ENCODE measurements around the gene POLR2J2. TPM values are rescaled to one million over a fixed set of nuclear protein-coding genes. Genes with fewer than 3 reads are reported as not detected.
"Not testable (repeated sequence)": the region's sequence is repeated elsewhere in the genome, so short reads cannot be mapped to it uniquely, and the experiment has no call there.

POLR2J2 gene
- polyA plus RNA-seq (2012; ENCODE audit: low read depth, missing spikeins), result 1.0 TPM

DNA sequence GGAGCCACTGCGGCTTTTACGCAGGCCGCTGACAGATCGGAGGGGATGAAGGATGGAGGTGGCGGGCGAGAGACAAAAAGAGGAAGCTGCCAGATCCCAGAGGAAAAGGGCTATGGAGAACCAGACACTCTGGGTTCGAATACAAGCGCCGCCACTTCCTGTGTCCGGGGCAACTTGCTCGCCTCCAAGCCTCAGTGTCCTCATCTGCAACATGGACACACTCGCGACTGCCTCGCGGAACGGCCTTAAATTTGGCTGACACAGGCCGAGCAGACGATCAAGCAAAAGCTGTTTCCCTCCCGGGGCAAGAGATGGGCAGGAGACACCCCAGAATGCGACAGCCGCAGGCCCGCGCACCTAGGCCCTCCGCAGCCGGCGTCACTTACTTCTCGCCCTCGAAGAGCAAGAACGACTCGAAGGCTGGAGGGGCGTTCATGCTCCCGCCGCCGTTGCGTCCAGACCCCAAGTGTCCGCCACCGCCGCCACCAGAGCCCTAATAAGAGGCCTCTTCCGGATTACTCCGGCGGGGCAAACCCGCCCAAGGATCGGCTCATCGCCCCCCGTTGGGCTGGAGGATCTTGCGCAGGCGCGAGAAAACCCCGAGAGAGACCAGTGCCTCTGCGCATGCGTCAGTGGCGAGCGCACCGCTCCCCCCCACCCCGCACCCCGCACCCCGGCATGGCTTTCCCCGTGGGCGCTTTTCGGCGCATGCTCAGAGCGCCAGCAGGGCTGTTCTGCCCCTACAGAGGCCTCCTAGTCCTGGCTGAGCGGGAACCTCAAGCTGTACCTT is at the start of gene POLR2J2:
Gene POLR2J2, minus strand, starts transcription at position 498 of the 790 bp plus-strand sequence. Its CDS starts 62 bp downstream, at position 436.
- not testable (repeated sequence) for FAIRE-seq
- TF ChIP-seq POLR2AphosphoS5 (IDR thresholded peaks at IDR 0.05; ENCODE audit: low read depth, low read length), result 0 out of 2 replicates have a peak, but pooled peaks have one; percentile 32
- TF ChIP-seq TAF1 (IDR thresholded peaks at IDR 0.05; ENCODE audit: low read depth, low read length), result peak; percentile 48; the same call in 1 of the 2 replicates

GRCh38 chr7:102718491-102718890 is 47.0 kb upstream of the POLR2J2 start:
- not testable (repeated sequence) for DNase-seq (ENCODE audit: insufficient read length, low spot score); FAIRE-seq

More for the DNA sequence above, at the start of gene POLR2J2:
- DNase-seq (ENCODE audit: insufficient read length, low spot score), result peak; percentile 54

- peak; percentile 64 for TF ChIP-seq SPI1 (IDR thresholded peaks at IDR 0.05; ENCODE audit: low read depth, low read length)
- FAIRE-seq, result peak; percentile 97
- DNase-seq (ENCODE audit: insufficient read length, low spot score), result not testable (repeated sequence)
Measured at GRCh38 chr7:102715718-102716117, 44.3 kb upstream of the POLR2J2 start.

DNA sequence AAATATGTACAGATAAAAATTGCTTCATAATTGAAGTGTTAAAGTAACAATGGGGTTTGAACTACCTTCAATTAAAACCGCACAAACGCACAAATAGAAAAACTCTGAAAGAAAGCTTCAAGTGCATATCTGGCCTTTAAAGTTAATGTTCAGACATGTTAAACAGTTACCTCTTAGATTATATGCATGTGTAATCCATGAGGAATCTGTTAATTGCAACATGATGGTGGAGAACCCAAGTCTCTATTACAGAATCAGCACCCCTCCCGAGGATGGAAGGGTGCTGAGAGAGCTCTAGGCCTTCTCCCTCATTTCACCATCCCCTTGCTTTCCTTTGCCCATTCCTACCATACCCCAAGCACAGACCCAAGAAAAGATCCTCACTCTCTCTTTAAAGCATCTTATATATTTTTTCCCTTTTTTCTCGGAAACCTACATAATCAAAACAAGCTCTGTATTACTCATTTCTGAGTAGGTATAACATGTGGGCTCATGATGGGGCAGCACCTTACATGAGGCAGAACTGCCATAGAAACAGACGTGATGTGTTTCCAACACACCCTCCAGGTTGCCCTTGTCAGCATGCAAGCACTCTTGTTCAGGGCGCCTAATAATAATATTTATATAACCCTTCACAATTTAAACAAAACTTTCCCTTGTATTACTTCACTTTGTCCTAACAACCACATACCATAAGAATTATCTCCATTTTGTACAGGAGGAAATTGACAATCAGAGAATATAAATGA is 43.5 kb upstream of the POLR2J2 start:
- not testable (repeated sequence) for DNase-seq (ENCODE audit: insufficient read length, low spot score)

DNA sequence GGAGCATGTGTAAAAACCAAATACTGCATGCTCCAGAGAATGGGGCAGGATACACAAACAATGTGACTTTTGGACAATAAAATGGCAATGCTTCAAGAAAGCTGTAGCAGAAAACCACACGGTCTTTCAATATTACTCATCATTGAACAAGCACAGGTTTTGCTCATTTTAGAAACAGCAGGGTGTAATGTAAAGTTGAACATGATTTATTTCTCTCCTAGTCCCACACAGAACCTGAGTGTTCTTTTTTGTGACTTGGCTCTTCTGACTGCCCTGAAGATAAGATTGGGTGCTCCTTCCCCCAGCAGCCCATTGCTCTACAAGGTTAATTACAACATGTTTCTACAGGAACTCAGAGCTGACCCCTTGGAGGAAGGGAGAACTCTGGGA is 42.2 kb upstream of the POLR2J2 start:
- FAIRE-seq, result peak; percentile 95
- not testable (repeated sequence) for DNase-seq (ENCODE audit: insufficient read length, low spot score)

More for the DNA sequence above, 43.5 kb upstream of the POLR2J2 start:
- peak; percentile 84 for FAIRE-seq

DNA sequence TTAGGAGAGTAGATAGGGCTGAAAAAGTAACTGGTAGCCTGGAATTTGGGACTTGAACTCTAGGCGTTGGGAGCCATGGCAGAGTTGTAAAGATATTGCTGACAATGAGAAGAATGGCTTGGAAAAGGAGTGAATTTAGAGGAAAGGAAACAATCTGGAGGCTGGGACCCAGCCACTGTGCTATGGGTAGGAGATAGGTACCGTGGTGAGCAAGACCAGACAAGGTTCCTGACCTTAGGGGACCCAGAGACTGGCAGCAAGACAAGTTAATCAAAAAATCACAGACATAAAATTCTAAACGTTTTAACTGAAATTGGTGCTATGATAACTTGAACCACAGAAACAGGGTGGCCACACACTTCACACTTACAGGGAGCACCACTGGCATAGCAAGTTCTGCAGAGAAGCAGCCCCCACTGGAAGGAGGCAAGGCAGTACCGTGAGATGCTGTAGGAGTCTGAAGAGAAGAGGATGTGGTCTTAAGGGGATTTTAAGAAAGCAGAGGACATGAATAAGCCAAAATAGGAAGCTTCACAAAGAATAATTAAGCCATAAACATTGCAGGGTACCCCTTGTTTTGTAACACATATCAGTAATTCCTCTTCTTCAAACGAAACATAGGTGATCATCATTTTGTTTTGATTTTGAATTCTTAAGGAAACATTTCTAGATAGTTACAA is 41.7 kb upstream of the POLR2J2 start:
- not testable (repeated sequence) for FAIRE-seq; DNase-seq (ENCODE audit: insufficient read length, low spot score)
- TF ChIP-seq POLR2A (IDR thresholded peaks at IDR 0.05; ENCODE audit: low read depth, low read length) (0 out of 2 replicates have a peak, but pooled peaks have one; percentile 31), SPI1 (IDR thresholded peaks at IDR 0.05; ENCODE audit: low read depth, low read length) (peak; percentile 59), POU2F2 (IDR thresholded peaks at IDR 0.05; ENCODE audit: low read depth, low read length) (0 out of 2 replicates have a peak, but pooled peaks have one; percentile 40)

DNA sequence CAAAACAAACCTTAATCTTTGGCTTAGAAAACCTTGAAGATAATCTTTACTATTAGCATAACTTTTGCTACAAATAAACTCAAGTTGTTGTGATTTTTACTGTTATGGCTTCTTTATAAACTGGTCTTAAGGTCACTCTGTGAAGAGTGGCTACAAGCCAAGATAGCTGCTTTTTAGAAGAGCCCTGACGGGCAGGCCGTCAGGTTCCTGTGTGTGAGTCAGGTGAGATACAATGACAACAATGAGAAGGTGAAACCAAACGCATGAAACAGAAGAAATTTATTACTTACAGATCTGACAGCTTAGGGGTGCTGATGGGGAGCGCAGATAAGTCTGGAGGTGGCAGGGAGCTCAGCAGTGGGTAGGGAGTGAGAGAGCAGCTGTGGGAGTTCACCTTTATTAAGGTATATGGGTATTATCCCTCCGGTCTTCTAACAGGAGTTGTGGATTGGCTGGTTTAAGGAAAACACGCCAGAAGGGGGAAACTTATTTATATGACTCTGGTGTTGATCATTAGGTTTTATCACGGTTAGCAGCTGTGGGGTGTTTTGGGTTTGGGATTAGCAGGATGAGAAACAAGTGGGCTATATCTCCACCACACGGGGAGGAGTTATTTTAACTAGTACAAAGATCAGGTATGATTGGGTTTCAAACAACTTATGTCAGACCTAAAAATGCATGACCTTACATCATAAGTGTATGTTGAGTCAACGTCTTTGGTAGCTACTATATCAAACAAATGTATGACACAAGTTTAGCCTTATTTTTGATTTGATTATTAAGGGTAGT is 27.7 kb upstream of the POLR2J2 start:
- not testable (repeated sequence) for DNase-seq (ENCODE audit: insufficient read length, low spot score); FAIRE-seq

- FAIRE-seq, result peak; percentile 76
- DNase-seq (ENCODE audit: insufficient read length, low spot score), result not testable (repeated sequence)
Measured at GRCh38 chr7:102697642-102698512, 26.4 kb upstream of the POLR2J2 start.

DNA sequence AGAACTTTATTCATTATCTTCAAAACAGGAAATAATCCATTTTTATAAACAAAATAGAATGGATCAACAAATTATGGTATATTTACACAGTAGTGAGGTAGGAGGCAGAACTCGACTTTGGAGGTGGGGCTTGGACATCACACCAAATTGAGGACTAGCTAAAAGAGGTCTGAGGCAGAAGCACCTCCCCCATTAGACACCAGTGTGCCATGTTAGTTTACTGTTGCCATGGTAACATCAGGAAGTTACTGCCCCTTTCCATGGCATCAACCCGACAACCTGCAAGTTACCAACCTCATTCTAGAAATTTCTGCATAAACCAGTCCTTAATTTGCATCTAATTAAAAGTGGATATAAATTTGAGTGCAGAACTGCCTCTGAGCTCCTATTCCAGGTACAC is 24.5 kb upstream of the POLR2J2 start:
- not testable (repeated sequence) for DNase-seq (ENCODE audit: insufficient read length, low spot score)
- peak; percentile 91 for FAIRE-seq

DNA sequence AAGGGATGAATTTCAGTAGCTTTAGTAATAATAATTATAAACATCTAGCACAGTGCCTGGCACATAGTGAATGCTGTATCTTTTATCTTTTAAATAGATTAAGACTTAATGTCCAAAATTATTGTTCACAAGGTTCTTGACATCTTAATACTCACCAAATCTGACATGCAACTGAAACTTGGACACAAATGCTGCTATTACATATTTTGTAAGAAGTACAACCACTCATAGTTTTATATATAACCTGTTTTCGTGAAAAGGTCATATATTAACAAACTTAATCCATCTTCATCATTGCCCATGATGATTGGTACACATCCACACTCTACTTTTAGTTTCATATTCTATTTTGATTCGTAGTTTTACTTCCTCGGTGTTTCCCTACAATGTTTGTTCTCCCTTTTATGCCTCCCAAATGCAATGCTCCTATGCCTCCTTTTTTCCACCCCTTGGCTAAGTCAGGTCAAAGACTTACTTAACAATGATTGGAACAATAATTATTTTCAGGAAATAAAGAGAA is 23.6 kb upstream of the POLR2J2 start:
- DNase-seq (ENCODE audit: insufficient read length, low spot score), result not testable (repeated sequence)
- FAIRE-seq, result peak; percentile 87

GRCh38 chr7:102694008-102694407 is 22.5 kb upstream of the POLR2J2 start:
- not testable (repeated sequence) for DNase-seq (ENCODE audit: insufficient read length, low spot score); FAIRE-seq

DNA sequence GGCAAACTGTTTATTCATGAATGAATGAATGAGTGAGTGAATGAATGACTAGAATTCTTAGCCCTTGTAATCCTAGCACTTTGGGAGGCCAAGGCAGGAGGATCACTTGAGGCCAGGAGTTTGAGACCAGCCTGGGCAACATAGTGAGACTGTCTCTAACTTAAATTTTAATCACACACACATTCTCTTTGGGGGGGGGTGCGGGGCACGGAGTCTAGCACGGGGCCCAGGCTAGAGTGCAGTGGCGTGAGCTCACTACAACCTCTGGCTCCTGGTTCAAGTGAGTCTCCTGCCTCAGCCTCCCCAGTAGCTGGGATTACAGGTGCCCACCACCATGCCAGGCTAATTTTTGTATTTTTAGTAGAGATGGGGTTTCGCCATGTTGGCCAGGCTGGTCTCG is 19.1 kb upstream of the POLR2J2 start:
- not testable (repeated sequence) for FAIRE-seq; DNase-seq (ENCODE audit: insufficient read length, low spot score)

DNA sequence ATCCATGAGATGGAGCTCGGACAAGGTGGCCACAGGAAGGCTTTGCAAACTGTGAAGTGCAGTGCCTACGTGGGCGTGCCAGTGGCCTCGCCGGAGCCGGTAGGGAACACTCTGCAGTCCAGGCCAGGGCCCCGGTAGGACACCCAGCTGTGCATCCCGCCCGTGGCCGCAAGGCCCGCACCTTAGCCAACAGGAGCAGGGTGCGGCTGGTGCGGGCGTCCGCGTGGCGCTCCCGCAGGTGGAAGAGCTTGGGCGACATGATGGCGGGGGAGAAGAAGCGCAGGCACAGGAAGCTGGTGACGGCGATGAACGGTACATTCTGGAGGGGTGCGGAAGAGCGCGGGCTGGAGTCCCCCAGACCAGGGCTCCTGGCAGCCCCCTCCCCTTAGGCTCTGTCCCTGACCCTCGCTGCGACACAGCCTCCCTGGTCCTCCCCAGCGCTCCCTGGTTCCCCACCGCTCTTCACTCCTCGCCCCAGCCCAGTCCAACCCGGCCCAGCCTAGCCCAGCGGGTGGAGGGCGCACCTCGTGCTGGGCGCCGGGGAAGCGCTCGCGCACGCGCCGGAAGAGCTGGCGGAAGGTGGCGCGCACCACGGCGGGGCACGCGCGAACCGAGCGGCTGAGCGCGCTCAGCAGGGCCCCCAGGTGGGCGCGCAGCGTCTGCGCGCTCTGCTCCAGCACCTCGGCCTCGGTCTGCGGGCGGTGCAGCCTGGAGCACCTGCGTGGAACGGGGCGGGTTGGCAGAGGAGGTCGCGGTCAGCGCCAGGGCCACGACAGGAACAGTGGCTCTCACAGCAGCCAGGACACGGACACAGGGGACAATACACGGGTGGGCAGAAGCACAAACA is 18.2 kb upstream of the POLR2J2 start:
- not testable (repeated sequence) for FAIRE-seq; DNase-seq (ENCODE audit: insufficient read length, low spot score)

- not testable (repeated sequence) for DNase-seq (ENCODE audit: insufficient read length, low spot score); FAIRE-seq
Measured at GRCh38 chr7:102688299-102689036, 17.0 kb upstream of the POLR2J2 start.

DNA sequence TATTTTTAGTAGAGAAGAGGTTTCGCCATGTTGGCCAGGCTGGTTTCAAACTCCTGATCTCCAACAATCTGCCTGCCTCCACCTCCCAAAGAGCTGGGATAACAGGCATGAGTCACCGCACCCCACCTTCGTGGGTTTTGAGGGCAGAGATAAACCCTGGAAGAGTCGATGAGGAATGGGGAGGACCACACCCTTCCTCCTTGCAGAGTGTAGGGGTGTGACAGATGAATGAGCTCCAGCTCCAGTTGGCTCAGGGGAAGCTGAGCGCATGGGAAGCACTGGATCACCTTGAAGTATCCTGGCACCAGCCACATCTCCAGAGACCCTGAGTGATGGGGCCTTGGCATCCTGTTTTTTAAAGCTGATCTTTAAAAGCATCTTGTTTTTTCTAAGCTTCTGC is 11.1 kb upstream of the POLR2J2 start:
- FAIRE-seq, result not testable (repeated sequence)

More for the DNA sequence above, 11.1 kb upstream of the POLR2J2 start:
- not testable (repeated sequence) for DNase-seq (ENCODE audit: insufficient read length, low spot score)

Data from GM12891 (cell line).